GM10266 (cell line): ENCODE results near the gene ATG14.
"Not testable (repeated sequence)": the region's sequence is repeated elsewhere in the genome, so short reads cannot be mapped to it uniquely, and the experiment has no call there.

Source experiments
- DNase-seq: peaks from one replicate; pipeline ENCODE4 v3.0.0; 2012; ENCODE audit errors: extremely low spot score
- CTCF ChIP-seq: IDR thresholded peaks from 2 replicates; pipeline ENCODE4 v1.5.1; 2012; ENCODE audit warnings: mild to moderate bottlenecking, low read depth; ENCODE audit not compliant: control insufficient read depth, insufficient read depth; ENCODE audit errors: missing control alignments

The ATG14 gene, protein sequence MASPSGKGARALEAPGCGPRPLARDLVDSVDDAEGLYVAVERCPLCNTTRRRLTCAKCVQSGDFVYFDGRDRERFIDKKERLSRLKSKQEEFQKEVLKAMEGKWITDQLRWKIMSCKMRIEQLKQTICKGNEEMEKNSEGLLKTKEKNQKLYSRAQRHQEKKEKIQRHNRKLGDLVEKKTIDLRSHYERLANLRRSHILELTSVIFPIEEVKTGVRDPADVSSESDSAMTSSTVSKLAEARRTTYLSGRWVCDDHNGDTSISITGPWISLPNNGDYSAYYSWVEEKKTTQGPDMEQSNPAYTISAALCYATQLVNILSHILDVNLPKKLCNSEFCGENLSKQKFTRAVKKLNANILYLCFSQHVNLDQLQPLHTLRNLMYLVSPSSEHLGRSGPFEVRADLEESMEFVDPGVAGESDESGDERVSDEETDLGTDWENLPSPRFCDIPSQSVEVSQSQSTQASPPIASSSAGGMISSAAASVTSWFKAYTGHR

DNA sequence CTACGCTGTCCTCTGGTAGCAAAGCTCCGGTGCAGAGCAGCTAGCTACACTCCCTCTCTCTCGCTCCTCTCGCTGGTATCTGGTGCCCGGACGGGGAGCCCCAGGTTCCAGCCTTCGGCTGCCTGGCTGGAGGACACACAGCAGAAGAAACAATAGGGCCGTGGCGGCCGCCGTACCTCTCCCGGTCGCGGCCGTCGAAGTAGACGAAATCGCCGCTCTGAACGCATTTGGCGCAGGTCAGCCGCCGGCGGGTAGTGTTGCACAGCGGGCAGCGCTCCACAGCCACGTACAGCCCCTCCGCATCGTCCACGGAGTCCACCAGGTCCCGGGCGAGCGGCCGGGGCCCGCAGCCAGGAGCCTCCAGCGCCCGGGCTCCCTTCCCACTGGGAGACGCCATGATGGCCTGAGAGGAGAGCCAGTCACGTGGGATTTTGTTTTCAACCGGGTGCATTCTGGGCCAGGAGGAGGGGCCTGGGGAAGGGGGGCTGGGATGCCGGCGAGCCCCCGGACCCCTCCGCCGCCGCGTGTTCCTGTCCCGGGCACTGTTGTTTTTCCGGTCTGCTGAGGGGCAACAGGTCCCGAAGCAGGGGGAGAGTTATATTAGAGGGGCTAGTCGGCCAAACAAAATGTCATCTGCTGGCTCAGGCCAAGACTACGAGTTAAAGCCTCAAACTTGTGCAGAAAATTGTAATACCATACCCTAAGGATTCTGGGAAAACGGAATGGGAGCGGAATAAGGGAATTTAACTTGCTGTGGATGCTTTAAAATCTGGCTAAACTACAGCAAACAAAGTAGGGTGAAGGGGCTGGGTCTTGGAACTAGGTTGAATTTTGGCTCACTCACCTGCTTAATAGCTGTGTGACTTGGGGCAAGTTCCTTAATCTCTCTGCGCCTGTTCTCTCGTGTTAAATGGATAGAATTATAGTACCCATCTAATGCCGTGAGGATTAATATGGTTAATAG lies at the start of gene ATG14:
TSS of gene ATG14 (minus strand) at position 405 of the 964 bp plus-strand sequence. CDS start at position 397, 8 bp downstream.
- peak; percentile 90 for DNase-seq
- no peak for TF ChIP-seq CTCF

DNA sequence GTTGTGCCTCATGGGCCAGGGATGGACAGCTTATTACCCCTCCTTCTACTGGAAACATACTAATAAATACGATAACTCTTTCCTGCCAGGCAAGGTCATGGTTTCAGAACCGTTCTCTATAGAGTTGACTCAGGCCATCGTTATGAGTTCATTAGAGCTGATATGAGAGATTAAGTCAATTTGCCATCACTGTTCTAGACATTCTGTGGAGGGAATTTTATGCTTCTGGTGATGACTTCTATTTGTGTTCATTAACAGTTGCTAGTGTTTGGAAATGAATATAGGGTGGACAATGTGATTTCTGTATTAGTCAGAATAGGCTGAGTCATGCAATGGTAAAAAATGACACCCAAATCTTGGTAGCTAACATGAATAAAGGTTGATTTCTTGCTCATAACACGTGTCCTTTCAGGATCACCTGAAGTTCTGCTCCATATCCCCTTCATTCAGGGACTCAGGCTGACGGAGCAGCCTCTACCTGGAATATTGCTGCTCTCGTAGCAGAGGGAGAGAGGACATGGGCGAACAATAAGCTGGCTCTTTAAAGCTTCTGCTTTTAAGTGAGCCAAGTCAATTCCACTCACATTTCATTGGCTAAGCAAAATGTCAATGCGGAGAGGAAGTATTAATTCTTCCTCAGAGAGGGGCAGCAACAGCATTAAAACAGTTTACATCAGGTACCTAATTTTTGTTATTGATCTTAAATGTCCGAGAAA lies 47.3 kb upstream of the ATG14 start:
- DNase-seq, result peak; percentile 77
- no peak for TF ChIP-seq CTCF

DNA sequence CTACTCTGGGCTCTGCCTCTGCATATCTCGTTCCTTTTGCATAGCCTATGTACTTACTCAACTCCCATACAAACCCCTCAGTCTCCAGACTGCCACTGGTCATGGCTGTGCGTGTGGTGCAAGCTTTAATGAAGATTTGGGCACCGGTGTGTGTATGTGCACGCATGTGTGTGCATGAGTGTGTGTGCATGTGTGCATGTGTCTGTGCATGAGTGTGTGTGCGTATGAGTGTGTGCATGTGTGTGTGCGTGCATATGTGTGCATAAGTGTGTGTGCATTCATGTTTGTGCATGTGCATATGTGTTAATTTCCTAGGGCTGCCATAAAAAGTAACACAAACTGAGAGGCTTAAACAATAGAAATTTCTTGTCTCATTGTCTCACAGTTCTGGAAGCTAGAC lies 45.9 kb upstream of the ATG14 start:
- TF ChIP-seq CTCF, result no peak
- DNase-seq, result no peak

- not testable (repeated sequence) for DNase-seq
These were observed 44.8 kb upstream of the ATG14 start for GRCh38 chr14:55456411-55456810.

GRCh38 chr14:55454264-55455002 lies 42.8 kb upstream of the ATG14 start:
- no peak for DNase-seq
- no peak for TF ChIP-seq CTCF

GRCh38 chr14:55451950-55452349 lies 40.3 kb upstream of the ATG14 start:
- DNase-seq, result no peak
- TF ChIP-seq CTCF, result no peak
